Fibroblast of gingiva (primary cell): Measurements from ENCODE around the gene NEK10.
A peak's percentile ranks its signal among the peaks of the same experiment; 100 is the strongest.
"Not testable (repeated sequence)": the region's sequence is repeated elsewhere in the genome, so short reads cannot be mapped to it uniquely, and the experiment has no call there.

Source experiments
- DNase-seq: peaks from one replicate; pipeline ENCODE4 v3.0.0-alpha.2; 2011; ENCODE audit warnings: low read depth

The NEK10 gene, protein sequence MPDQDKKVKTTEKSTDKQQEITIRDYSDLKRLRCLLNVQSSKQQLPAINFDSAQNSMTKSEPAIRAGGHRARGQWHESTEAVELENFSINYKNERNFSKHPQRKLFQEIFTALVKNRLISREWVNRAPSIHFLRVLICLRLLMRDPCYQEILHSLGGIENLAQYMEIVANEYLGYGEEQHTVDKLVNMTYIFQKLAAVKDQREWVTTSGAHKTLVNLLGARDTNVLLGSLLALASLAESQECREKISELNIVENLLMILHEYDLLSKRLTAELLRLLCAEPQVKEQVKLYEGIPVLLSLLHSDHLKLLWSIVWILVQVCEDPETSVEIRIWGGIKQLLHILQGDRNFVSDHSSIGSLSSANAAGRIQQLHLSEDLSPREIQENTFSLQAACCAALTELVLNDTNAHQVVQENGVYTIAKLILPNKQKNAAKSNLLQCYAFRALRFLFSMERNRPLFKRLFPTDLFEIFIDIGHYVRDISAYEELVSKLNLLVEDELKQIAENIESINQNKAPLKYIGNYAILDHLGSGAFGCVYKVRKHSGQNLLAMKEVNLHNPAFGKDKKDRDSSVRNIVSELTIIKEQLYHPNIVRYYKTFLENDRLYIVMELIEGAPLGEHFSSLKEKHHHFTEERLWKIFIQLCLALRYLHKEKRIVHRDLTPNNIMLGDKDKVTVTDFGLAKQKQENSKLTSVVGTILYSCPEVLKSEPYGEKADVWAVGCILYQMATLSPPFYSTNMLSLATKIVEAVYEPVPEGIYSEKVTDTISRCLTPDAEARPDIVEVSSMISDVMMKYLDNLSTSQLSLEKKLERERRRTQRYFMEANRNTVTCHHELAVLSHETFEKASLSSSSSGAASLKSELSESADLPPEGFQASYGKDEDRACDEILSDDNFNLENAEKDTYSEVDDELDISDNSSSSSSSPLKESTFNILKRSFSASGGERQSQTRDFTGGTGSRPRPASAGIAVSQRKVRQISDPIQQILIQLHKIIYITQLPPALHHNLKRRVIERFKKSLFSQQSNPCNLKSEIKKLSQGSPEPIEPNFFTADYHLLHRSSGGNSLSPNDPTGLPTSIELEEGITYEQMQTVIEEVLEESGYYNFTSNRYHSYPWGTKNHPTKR

GRCh38 chr3:27368831-27369607, at the start of gene NEK10:
TSS of gene NEK10 (minus strand) at chr3:27369383. CDS start at chr3:27352882, 16,501 bp downstream.
- DNase-seq, result peak; percentile 80

DNA sequence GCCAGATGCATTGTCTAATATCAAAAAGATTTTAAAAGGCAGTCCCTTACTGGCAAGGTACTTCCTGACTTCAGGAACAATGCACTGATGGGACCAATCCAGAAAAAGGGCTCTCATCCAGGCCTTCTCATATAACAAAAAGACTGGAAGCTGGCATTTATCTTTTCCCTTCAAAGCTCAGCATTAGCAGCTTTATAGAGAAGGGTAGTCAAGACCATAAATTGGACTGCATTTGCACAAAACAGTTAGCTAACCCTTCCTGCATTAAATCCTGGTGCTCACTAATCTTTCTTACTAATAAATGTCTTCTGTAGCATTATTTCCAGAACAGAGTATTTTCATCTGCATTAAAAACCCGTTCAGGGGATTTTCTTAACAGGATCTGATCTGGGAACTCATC, 46.0 kb upstream of the NEK10 start:
- no peak for DNase-seq

- DNase-seq, result no peak
These were observed 23.9 kb upstream of the NEK10 start for GRCh38 chr3:27392950-27393679.

DNA sequence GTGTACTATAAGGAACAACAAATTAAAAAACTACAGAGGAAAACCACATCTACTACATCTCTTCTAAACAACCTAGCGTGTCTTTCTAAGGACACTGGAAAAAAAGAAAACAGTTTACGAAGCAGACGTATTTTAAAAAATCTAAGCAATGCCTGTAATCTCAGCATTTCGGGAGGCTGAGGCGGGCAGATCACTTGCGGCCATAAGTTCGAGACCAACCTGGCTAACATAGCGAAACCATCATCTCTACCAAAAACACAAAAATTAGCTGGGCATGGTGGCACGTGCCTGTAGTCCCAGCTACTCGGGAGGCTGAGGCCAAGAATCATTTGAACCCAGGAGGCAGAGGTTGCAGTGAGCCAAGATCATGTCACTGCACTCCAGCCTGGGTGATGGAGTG, 23.2 kb upstream of the NEK10 start:
- not testable (repeated sequence) for DNase-seq

- DNase-seq, result no peak
These were observed 22.6 kb upstream of the NEK10 start for GRCh38 chr3:27391796-27392195.

- peak; percentile 26 for DNase-seq
These were observed 18.4 kb upstream of the NEK10 start for GRCh38 chr3:27387625-27388024.

DNA sequence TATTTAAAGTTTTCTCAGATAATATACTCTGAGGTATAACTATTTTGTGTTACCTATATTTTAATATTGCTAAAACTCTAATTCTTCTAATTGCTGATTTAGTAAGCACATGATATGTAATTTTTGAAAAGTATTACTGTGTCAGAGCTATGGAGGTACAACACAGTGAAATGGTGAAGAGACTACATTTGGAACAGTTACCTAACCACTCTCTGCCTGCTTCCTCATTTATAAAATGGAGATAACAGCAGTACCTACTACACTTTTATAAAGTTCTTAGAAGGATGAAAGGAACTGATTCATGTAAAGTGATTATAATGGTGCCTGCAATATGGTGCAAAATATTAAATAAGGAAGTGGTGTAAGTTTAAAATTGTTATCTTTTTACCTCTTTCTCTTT, 16.3 kb upstream of the NEK10 start:
- no peak for DNase-seq

DNA sequence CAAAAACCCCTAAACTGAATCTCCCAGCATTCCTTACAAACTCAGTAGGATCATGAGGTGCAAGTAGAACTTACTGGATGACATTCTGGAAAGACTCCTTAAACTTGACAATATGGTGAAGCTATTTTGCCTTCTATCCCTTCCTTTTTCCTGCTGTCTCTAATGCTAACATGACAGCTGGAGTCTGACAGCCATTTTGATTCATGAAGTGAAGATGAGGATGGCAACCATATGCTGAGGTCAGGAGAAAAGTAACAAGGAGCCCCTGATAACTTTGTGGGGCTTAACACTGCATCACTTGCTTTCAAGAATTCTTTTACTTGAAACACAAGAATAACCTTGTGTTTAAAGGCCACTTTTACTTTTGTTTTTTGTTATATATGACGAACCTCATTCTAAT, 15.0 kb upstream of the NEK10 start:
- DNase-seq, result no peak

DNA sequence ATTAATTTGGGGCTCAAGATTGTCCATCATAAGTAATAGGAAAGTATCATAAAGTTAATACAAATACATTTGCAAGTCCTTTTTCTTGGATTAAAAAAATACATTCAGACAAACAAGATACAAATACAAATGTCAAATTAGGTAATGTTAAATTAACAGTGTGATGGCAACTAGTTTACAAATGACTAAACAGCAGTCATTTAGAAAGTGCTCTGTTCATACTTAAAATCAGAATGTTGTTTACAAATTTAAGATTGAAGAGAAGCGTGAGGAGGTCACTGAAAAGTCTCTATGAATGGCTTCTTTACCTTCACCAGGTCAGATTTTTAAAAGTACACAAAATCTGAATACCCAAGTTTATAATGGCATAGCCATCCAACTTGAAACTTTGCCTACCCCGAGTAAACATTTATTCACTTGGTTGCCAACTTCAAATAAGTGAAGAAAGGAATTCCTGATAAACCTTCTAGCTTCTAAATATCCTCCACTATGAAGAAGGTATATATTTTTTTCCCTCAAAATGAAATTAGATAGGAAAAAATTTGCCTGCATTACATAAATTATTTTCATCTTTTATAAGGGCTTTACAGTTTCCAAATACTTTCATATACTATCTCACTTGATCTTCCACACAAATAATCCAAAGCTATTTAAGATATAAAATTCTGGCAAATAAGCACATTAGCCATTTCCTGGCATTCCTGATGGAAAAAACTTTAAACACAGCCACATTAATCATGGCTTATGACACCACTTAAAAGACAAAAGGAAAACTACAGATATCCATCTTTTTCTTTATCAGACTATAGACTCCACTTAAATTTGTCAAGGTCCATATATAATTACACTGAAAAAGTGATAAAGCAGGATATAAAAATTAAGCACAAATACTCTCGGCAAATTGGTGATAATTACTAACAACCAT, 11.5 kb upstream of the NEK10 start:
- DNase-seq, result no peak

DNA sequence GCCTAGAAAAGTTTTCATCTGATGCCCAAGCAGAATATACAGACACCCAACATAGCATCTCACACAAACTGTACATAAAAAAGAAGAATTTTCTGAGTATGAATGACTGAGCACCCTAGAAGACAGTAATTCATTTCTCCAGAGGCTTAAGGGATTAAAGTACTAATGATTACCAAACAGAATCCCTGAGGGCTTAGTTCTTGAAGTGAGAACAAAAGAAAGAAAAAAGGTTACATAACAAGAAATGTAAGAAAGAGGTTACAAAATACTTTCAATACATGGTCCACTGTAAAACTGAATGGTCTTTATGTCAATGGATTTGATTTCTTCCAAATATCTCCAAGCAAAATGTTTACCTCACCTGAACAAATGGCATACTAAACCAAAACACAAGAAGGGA, 9.1 kb upstream of the NEK10 start:
- DNase-seq, result no peak

GRCh38 chr3:27376109-27376772, 7.1 kb upstream of the NEK10 start:
- DNase-seq, result no peak

GRCh38 chr3:27366062-27366591, 3.1 kb downstream of the NEK10 start:
- DNase-seq, result no peak

GRCh38 chr3:27360113-27361078, 8.8 kb downstream of the NEK10 start:
- DNase-seq, result peak; percentile 21

GRCh38 chr3:27358372-27358771, 10.8 kb downstream of the NEK10 start:
- DNase-seq, result no peak

GRCh38 chr3:27357665-27358258, 11.4 kb downstream of the NEK10 start:
- peak; percentile 28 for DNase-seq

DNA sequence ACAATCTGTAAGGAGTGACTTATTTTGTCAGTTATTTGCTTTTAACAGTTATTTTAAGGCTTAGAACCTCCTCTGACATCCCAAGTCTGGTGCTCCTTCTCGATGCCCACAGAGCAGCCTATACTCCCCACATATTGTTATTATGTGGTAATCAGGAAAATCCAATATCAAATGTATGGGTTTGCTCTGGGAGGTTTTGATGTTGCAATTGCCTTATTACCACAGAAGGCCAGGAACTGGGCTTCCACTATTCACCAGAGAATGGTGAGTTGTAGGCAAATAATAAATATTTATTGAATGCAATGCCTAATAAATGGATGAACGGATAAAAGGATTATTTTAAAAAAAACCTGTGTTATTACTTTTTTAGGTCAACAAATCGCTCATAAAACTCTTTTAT, 12.2 kb downstream of the NEK10 start:
- peak; percentile 40 for DNase-seq

GRCh38 chr3:27354588-27355203, 14.5 kb downstream of the NEK10 start:
- no peak for DNase-seq
